Measurements from ENCODE around the gene C6orf52.

The C6orf52 gene

GRCh38 chr6:10659699-10660348 is 34.6 kb downstream of the C6orf52 start:
- Histone ChIP-seq H3K4me2 (ENCODE audit: low read length) (no peak overlapping the region), H3K9me3 (ENCODE audit: insufficient read depth, low read length) (no peaks in the 10 kb centered on the region), H3K27ac (ENCODE audit: low read length) (no peak overlapping the region), H4K20me1 (ENCODE audit: insufficient read depth, low read length) (no peaks in the 10 kb centered on the region), H3K4me1 (ENCODE audit: low read length) (peaks cover 12% of the 10 kb centered on the region), H3K36me3 (replicated peaks; ENCODE audit: low read depth, low read length) (no peaks in the 10 kb centered on the region), H3K79me2 (ENCODE audit: low read length) (no peaks in the 10 kb centered on the region), H3K9ac (ENCODE audit: low read length) (no peak overlapping the region), H3K4me3 (ENCODE audit: low read length) (no peak overlapping the region), H2AFZ (ENCODE audit: low read depth, low read length) (no peak overlapping the region), H3K27me3 (ENCODE audit: low read depth, low read length) (no peaks in the 10 kb centered on the region)
- TF ChIP-seq CTCF (IDR thresholded peaks at IDR 0.05; ENCODE audit: low read depth, low read length) (no peak), EZH2phosphoT487 (IDR thresholded peaks at IDR 0.05; ENCODE audit: low read depth) (no peak)

- H3K4me2 ChIP-seq (ENCODE audit: low read length), result no peak overlapping the region
Observed at GRCh38 chr6:10658910-10659698, 35.3 kb downstream of the C6orf52 start.

GRCh38 chr6:10655508-10656055 is 38.8 kb downstream of the C6orf52 start:
- no peaks in the 10 kb centered on the region for H3K79me2 ChIP-seq (ENCODE audit: low read length)
- H3K4me3 ChIP-seq (ENCODE audit: low read length), result peak overlapping the region; percentile 46
- no peak for TF ChIP-seq EZH2phosphoT487 (IDR thresholded peaks at IDR 0.05; ENCODE audit: low read depth)
- TF ChIP-seq CTCF (IDR thresholded peaks at IDR 0.05; ENCODE audit: low read depth, low read length), result no peak
- H3K9me3 ChIP-seq (ENCODE audit: insufficient read depth, low read length), result no peaks in the 10 kb centered on the region
- peak overlapping the region; percentile 72; the same call in 1 of the 2 replicates for H2AFZ ChIP-seq (ENCODE audit: low read depth, low read length)
- 0 out of 2 replicates have a peak overlapping the region, but pooled peaks have one; percentile 0 for H3K9ac ChIP-seq (ENCODE audit: low read length)
- H3K27ac ChIP-seq (ENCODE audit: low read length), result no peak overlapping the region
- H3K36me3 ChIP-seq (replicated peaks; ENCODE audit: low read depth, low read length), result no peaks in the 10 kb centered on the region
- peaks cover 12% of the 10 kb centered on the region for H3K4me1 ChIP-seq (ENCODE audit: low read length)
- no peaks in the 10 kb centered on the region for H4K20me1 ChIP-seq (ENCODE audit: insufficient read depth, low read length)
- H3K27me3 ChIP-seq (ENCODE audit: low read depth, low read length), result no peaks in the 10 kb centered on the region
- peak overlapping the region; percentile 72 for H3K4me2 ChIP-seq (ENCODE audit: low read length)

More at GRCh38 chr6:10658910-10659698, 35.3 kb downstream of the C6orf52 start:
- H2AFZ ChIP-seq (ENCODE audit: low read depth, low read length), result no peak overlapping the region
- no peaks in the 10 kb centered on the region for H3K27me3 ChIP-seq (ENCODE audit: low read depth, low read length)
- H3K4me3 ChIP-seq (ENCODE audit: low read length), result no peak overlapping the region
- H3K36me3 ChIP-seq (replicated peaks; ENCODE audit: low read depth, low read length), result no peaks in the 10 kb centered on the region
- H3K9me3 ChIP-seq (ENCODE audit: insufficient read depth, low read length), result no peaks in the 10 kb centered on the region
- H3K27ac ChIP-seq (ENCODE audit: low read length), result no peak overlapping the region
- peaks cover 12% of the 10 kb centered on the region for H3K4me1 ChIP-seq (ENCODE audit: low read length)
- no peaks in the 10 kb centered on the region for H4K20me1 ChIP-seq (ENCODE audit: insufficient read depth, low read length)
- TF ChIP-seq EZH2phosphoT487 (IDR thresholded peaks at IDR 0.05; ENCODE audit: low read depth), result no peak
- TF ChIP-seq CTCF (IDR thresholded peaks at IDR 0.05; ENCODE audit: low read depth, low read length), result no peak
- no peaks in the 10 kb centered on the region for H3K79me2 ChIP-seq (ENCODE audit: low read length)
- no peak overlapping the region for H3K9ac ChIP-seq (ENCODE audit: low read length)

- H2AFZ ChIP-seq (ENCODE audit: low read depth, low read length), result no peak overlapping the region
- no peak for TF ChIP-seq CTCF (IDR thresholded peaks at IDR 0.05; ENCODE audit: low read depth, low read length)
- TF ChIP-seq EZH2phosphoT487 (IDR thresholded peaks at IDR 0.05; ENCODE audit: low read depth), result no peak
- H3K79me2 ChIP-seq (ENCODE audit: low read length), result no peaks in the 10 kb centered on the region
- no peak overlapping the region for H3K9ac ChIP-seq (ENCODE audit: low read length)
- H3K36me3 ChIP-seq (replicated peaks; ENCODE audit: low read depth, low read length), result no peaks in the 10 kb centered on the region
- no peak overlapping the region for H3K4me2 ChIP-seq (ENCODE audit: low read length)
- H3K4me1 ChIP-seq (ENCODE audit: low read length), result peaks cover 22% of the 10 kb centered on the region
- no peak overlapping the region for H3K27ac ChIP-seq (ENCODE audit: low read length)
- no peak overlapping the region for H3K4me3 ChIP-seq (ENCODE audit: low read length)
- no peaks in the 10 kb centered on the region for H3K9me3 ChIP-seq (ENCODE audit: insufficient read depth, low read length)
- 0 out of 2 replicates have a peak, but pooled peaks cover 3% of the 10 kb centered on the region for H3K27me3 ChIP-seq (ENCODE audit: low read depth, low read length)
- no peaks in the 10 kb centered on the region for H4K20me1 ChIP-seq (ENCODE audit: insufficient read depth, low read length)
Observed at GRCh38 chr6:10644225-10644624, 50.2 kb downstream of the C6orf52 start.

Measured in OCI-LY3 (cell line).